Esophagus squamous epithelium (tissue), 4 donors: ENCODE results near the gene DOCK11.

Experiments used
- CTCF ChIP-seq, 6 experiments: fragments of 450-650 bp in 4 of 6; fragments of 200-600 bp in 2 of 6; sonication (generic) in 2 of 6; IDR thresholded peaks; one replicate each; pipeline ENCODE4 v1.5.1; 2016 to 2019; ENCODE audit warnings: antibody characterized with exemption in 6 of 6, mild to moderate bottlenecking in 4 of 6, moderate library complexity in 4 of 6
- POLR2A ChIP-seq, 4 donors: fragments of 450-650 bp; IDR thresholded peaks; one replicate each; pipeline ENCODE4 v1.6.1; 2017; ENCODE audit warnings: antibody characterized with exemption in 4 of 4, mild to moderate bottlenecking in 4 of 4, moderate library complexity in 3 of 4

- TF ChIP-seq POLR2A (IDR thresholded peaks at IDR 0.05), result no peak
- no peak for TF ChIP-seq CTCF (IDR thresholded peaks at IDR 0.05)
These were observed 230.8 kb downstream of the DOCK11 start for GRCh38 chrX:118726396-118726795.
